GM19372 (cell line): ENCODE data around the gene SCN1B.
A peak's percentile ranks its signal among the peaks of the same experiment; 100 is the strongest.
"Not testable (repeated sequence)": the region's sequence is repeated elsewhere in the genome, so short reads cannot be mapped to it uniquely, and the experiment has no call there.

ENCODE experiments used
- ATAC-seq: cut with Tn5 transposase; IDR thresholded peaks from one replicate; pipeline ENCODE4 v1.9.1; 2021; ENCODE audit warnings: mild to moderate bottlenecking, low read depth, moderate library complexity; ENCODE audit not compliant: unreplicated experiment

SCN1B gene

GRCh38 chr19:35000647-35001501, 29.4 kb upstream of the SCN1B start:
- ATAC-seq, result peak; percentile 4

- ATAC-seq, result no peak
Measured at GRCh38 chr19:35002037-35002535, 28.2 kb upstream of the SCN1B start.

GRCh38 chr19:35004517-35005255, 25.6 kb upstream of the SCN1B start:
- no peak for ATAC-seq

GRCh38 chr19:35005256-35005977, 24.9 kb upstream of the SCN1B start:
- ATAC-seq, result no peak

- ATAC-seq, result not testable (repeated sequence)
Measured at GRCh38 chr19:35006007-35006341, 24.3 kb upstream of the SCN1B start.

GRCh38 chr19:35006342-35006998, 23.8 kb upstream of the SCN1B start:
- no peak for ATAC-seq

- no peak for ATAC-seq
Measured at GRCh38 chr19:35006999-35007365, 23.3 kb upstream of the SCN1B start.

- ATAC-seq, result not testable (repeated sequence)
Measured at GRCh38 chr19:35007427-35007826, 22.8 kb upstream of the SCN1B start.

- no peak for ATAC-seq
Measured at GRCh38 chr19:35008891-35009341, 21.4 kb upstream of the SCN1B start.

- no peak for ATAC-seq
Measured at GRCh38 chr19:35009424-35010415, 20.6 kb upstream of the SCN1B start.

GRCh38 chr19:35011091-35011689, 19.1 kb upstream of the SCN1B start:
- no peak for ATAC-seq

GRCh38 chr19:35011737-35012682, 18.3 kb upstream of the SCN1B start:
- no peak for ATAC-seq

- ATAC-seq, result no peak
Measured at GRCh38 chr19:35013041-35013819, 17.0 kb upstream of the SCN1B start.

- no peak for ATAC-seq
Measured at GRCh38 chr19:35013820-35014754, 16.2 kb upstream of the SCN1B start.

- ATAC-seq, result not testable (repeated sequence)
Measured at GRCh38 chr19:35014774-35015173, 15.5 kb upstream of the SCN1B start.
